Fibroblast of lung (primary cell): Measurements from ENCODE around the gene TMEM59.

Source experiments
- CTCF ChIP-seq, 2 donors: IDR thresholded peaks in 1 of 2; conservative IDR thresholded peaks in 1 of 2; 1 replicate in 1 of 2; 2 replicates in 1 of 2; pipeline ENCODE4 v1.5.1; 2011 to 2012; ENCODE audit warnings: low read length in 2 of 2, control low read depth in 1 of 2, inconsistent platforms in 1 of 2, low read depth in 1 of 2, mild to moderate bottlenecking in 1 of 2
- EZH2 ChIP-seq: IDR thresholded peaks from 2 replicates; pipeline ENCODE4 v1.5.1; 2012; ENCODE audit warnings: low read length, control low read depth, mild to moderate bottlenecking; ENCODE audit errors: missing control alignments

GRCh38 chr1:54052934-54053744, at the start of gene TMEM59, which contains the start of gene TCEANC2:
- TF ChIP-seq CTCF (conservative IDR thresholded peaks at IDR 0.05 in 1 of 2, IDR thresholded peaks at IDR 0.05 in 1 of 2; ENCODE audit: low read depth in 1 of 2, low read length in 2 of 2) (no peak), EZH2 (no peak)
